Body of pancreas (tissue), 4 donors: ENCODE measurements around the gene SCRN2.

Experiments
- POLR2A ChIP-seq, 3 donors: fragments of 450-650 bp; IDR thresholded peaks; one replicate each; pipeline ENCODE4 v1.6.1; 2016; ENCODE audit warnings: antibody characterized with exemption in 3 of 3, mild to moderate bottlenecking in 2 of 3
- TF ChIP-seq, protein P1 (sequence below), 7 experiments: fragments of 450-650 bp in 4 of 7; fragments of 200-600 bp in 3 of 7; sonication (generic) in 3 of 7; IDR thresholded peaks; one replicate each; pipeline ENCODE4 v1.5.1; 2016 to 2019; ENCODE audit warnings: antibody characterized with exemption in 7 of 7

GRCh38 chr17:47818002-47818695 lies 22.9 kb downstream of the SCRN2 start:
- TF ChIP-seq, protein P1, sequence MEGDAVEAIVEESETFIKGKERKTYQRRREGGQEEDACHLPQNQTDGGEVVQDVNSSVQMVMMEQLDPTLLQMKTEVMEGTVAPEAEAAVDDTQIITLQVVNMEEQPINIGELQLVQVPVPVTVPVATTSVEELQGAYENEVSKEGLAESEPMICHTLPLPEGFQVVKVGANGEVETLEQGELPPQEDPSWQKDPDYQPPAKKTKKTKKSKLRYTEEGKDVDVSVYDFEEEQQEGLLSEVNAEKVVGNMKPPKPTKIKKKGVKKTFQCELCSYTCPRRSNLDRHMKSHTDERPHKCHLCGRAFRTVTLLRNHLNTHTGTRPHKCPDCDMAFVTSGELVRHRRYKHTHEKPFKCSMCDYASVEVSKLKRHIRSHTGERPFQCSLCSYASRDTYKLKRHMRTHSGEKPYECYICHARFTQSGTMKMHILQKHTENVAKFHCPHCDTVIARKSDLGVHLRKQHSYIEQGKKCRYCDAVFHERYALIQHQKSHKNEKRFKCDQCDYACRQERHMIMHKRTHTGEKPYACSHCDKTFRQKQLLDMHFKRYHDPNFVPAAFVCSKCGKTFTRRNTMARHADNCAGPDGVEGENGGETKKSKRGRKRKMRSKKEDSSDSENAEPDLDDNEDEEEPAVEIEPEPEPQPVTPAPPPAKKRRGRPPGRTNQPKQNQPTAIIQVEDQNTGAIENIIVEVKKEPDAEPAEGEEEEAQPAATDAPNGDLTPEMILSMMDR (IDR thresholded peaks at IDR 0.05), result no peak
- no peak for TF ChIP-seq POLR2A (IDR thresholded peaks at IDR 0.05)
